ENCODE data around the gene ANGPTL8. TPM values are rescaled to one million over a fixed set of nuclear protein-coding genes. Genes with fewer than 3 reads are reported as not detected.

ANGPTL8 gene
- total and polyA plus RNA-seq, 3 donors from 2014 or later, result not detected

DNA sequence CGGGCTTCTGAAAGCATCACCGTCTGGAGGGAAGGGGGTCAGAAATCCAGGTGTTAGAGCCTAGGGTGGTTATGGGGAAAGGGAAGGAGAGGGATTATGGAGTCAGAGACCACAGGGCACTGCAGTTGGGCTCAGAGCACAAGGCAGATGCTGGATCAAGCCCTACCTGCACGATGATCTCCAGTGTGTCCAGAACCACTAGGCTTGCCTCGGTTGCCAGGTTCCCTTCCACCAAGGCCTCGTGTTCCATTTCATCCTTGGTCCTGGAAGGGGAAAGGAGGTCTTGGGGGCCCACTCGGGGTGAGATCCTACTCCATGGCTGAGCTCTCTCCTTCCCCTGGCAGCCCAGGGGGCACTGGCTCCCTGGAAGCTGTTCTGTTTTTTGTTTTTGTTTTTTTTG, 25.0 kb upstream of the ANGPTL8 start:
- intact Hi-C loops (cut with DNase I; ENCODE audit: low total_unique reads), result no loop called here
- Histone ChIP-seq H3K4me3 (no peak overlapping the region), H3K9me3 (no peaks in the 10 kb centered on the region), H3K4me1 (no peaks in the 10 kb centered on the region), H3K27ac (no peak overlapping the region), H3K36me3 (ENCODE audit: low read depth, missing control alignments) (no peaks in the 10 kb centered on the region), H3K27me3 (no peaks in the 10 kb centered on the region)
- no peak for DNase-seq
- TF ChIP-seq, protein P1, sequence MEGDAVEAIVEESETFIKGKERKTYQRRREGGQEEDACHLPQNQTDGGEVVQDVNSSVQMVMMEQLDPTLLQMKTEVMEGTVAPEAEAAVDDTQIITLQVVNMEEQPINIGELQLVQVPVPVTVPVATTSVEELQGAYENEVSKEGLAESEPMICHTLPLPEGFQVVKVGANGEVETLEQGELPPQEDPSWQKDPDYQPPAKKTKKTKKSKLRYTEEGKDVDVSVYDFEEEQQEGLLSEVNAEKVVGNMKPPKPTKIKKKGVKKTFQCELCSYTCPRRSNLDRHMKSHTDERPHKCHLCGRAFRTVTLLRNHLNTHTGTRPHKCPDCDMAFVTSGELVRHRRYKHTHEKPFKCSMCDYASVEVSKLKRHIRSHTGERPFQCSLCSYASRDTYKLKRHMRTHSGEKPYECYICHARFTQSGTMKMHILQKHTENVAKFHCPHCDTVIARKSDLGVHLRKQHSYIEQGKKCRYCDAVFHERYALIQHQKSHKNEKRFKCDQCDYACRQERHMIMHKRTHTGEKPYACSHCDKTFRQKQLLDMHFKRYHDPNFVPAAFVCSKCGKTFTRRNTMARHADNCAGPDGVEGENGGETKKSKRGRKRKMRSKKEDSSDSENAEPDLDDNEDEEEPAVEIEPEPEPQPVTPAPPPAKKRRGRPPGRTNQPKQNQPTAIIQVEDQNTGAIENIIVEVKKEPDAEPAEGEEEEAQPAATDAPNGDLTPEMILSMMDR (IDR thresholded peaks at IDR 0.05), result no peak
- TF ChIP-seq POLR2A (IDR thresholded peaks at IDR 0.05), result no peak
- 89 to 91% methylated on average over 6 of the region's 6 CpGs for WGBS, 2 donors

- H3K27me3 ChIP-seq, result no peaks in the 10 kb centered on the region
- H3K27ac ChIP-seq, result no peak overlapping the region
- H3K4me3 ChIP-seq, result no peak overlapping the region
- no peaks in the 10 kb centered on the region for H3K4me1 ChIP-seq
- intact Hi-C loops (cut with DNase I; ENCODE audit: low total_unique reads), result no loop called here
- H3K36me3 ChIP-seq (ENCODE audit: low read depth, missing control alignments), result no peaks in the 10 kb centered on the region
- DNase-seq, result no peak
- TF ChIP-seq, protein P1 (IDR thresholded peaks at IDR 0.05), result no peak
- TF ChIP-seq POLR2A (IDR thresholded peaks at IDR 0.05), result no peak
- H3K9me3 ChIP-seq, result no peaks in the 10 kb centered on the region
- 96 to 100% methylated on average over 3 of the region's 3 CpGs for WGBS, 2 donors
Observed at GRCh38 chr19:11221082-11221598, 18.3 kb upstream of the ANGPTL8 start.

GRCh38 chr19:11223200-11223599, 16.2 kb upstream of the ANGPTL8 start:
- DNase-seq, result no peak
- TF ChIP-seq, protein P1 (IDR thresholded peaks at IDR 0.05), result no peak
- no peak for TF ChIP-seq POLR2A (IDR thresholded peaks at IDR 0.05)
- intact Hi-C loops (cut with DNase I; ENCODE audit: low total_unique reads), result no loop called here
- Histone ChIP-seq H3K4me3 (no peak overlapping the region), H3K36me3 (ENCODE audit: low read depth, missing control alignments) (no peaks in the 10 kb centered on the region), H3K4me1 (no peaks in the 10 kb centered on the region), H3K27me3 (no peaks in the 10 kb centered on the region), H3K9me3 (no peaks in the 10 kb centered on the region), H3K27ac (no peak overlapping the region)
- WGBS, 2 donors, result 93% methylated on average over 2 to 3 of the region's 3 CpGs

- no peaks in the 10 kb centered on the region for H3K9me3 ChIP-seq
- no peak for DNase-seq
- no peak overlapping the region for H3K27ac ChIP-seq
- intact Hi-C loops (cut with DNase I; ENCODE audit: low total_unique reads), result no loop called here
- H3K4me3 ChIP-seq, result no peak overlapping the region
- H3K27me3 ChIP-seq, result no peaks in the 10 kb centered on the region
- no peak for TF ChIP-seq POLR2A (IDR thresholded peaks at IDR 0.05)
- TF ChIP-seq, protein P1 (IDR thresholded peaks at IDR 0.05), result no peak
- WGBS, 2 donors, result 92 to 96% methylated on average over 6 to 7 of the region's 7 CpGs
- H3K4me1 ChIP-seq, result no peaks in the 10 kb centered on the region
- no peaks in the 10 kb centered on the region for H3K36me3 ChIP-seq (ENCODE audit: low read depth, missing control alignments)
Observed at GRCh38 chr19:11224429-11224828, 15.0 kb upstream of the ANGPTL8 start.

GRCh38 chr19:11225172-11225571, 14.2 kb upstream of the ANGPTL8 start:
- Histone ChIP-seq H3K4me1 (no peaks in the 10 kb centered on the region), H3K36me3 (ENCODE audit: low read depth, missing control alignments) (no peaks in the 10 kb centered on the region), H3K9me3 (no peaks in the 10 kb centered on the region), H3K27ac (no peak overlapping the region), H3K4me3 (no peak overlapping the region), H3K27me3 (no peaks in the 10 kb centered on the region)
- TF ChIP-seq, protein P1 (IDR thresholded peaks at IDR 0.05), result no peak
- WGBS, 2 donors, result 85 to 89% methylated on average over 5 of the region's 5 CpGs
- intact Hi-C loops (cut with DNase I; ENCODE audit: low total_unique reads), result no loop called here
- DNase-seq, result no peak
